Right cardiac atrium (tissue), 5 donors: ENCODE measurements around the gene GPR78. TPM values are rescaled to one million over a fixed set of nuclear protein-coding genes. Genes with fewer than 3 reads are reported as not detected.

ENCODE experiments used
- ATAC-seq, 2 donors: fragments of 200-7000 bp; cut with Tn5 transposase; one replicate each; pipeline versions ENCODE4 v1.8.0 to v1.9.1; 2020; ENCODE audit warnings: moderate library complexity in 2 of 2, mild to moderate bottlenecking in 1 of 2
- DNase-seq, 3 donors: peaks; one replicate each; pipeline ENCODE4 v3.0.0-alpha.2; 2020
- H3K27ac ChIP-seq: one replicate; pipeline ENCODE4 v1.5.1; 2013; ENCODE audit warnings: mild to moderate bottlenecking, low read length, control low read depth, moderate library complexity
- H3K27me3 ChIP-seq: one replicate; pipeline ENCODE4 v1.6.1; 2013; ENCODE audit not compliant: control insufficient read depth, insufficient read depth
- H3K4me1 ChIP-seq: one replicate; pipeline ENCODE4 v1.6.1; 2013; ENCODE audit warnings: low read length; ENCODE audit not compliant: control insufficient read depth, insufficient read depth
- H3K4me3 ChIP-seq: one replicate; pipeline ENCODE4 v1.5.1; 2013; ENCODE audit warnings: low read length, control low read depth
- H3K9me3 ChIP-seq: one replicate; pipeline ENCODE4 v1.6.1; 2013; ENCODE audit warnings: low read length; ENCODE audit not compliant: control insufficient read depth
- WGBS: extraction: QIAGEN DNeasy Blood & Tissue Kit; methylation state at CpG from one replicate; pipeline ENCODE4 v1.1.7; 2013; 5-methylcytosine and 5-hydroxymethylcytosine counted together
- intact Hi-C, 4 donors: fragments of 100-400 bp; cut with DNase I; formaldehyde crosslinking; loops; one replicate each; pipeline versions ENCODE4 v1.11.0 to v1.14.0; 2022 to 2023
- polyA plus RNA-seq: library from polyadenylated mRNA; stranded (reverse); fragments of 200-250 nt; gene quantifications from one replicate; pipeline ENCODE4 v1.2.3, GENCODE V29; 2013
- total RNA-seq, 4 donors: library from RNA; stranded (reverse); fragmentation: NEBNext Ultra II Directional; extraction: Animal tissue kit (Norgen Biotek cat#: 25700); gene quantifications; one replicate each; pipeline ENCODE4 v1.2.1, GENCODE V29; 2021
- donor health status: healthy with polysubstance abuse.
- donor health status: DM: no; HTN: yes; CAD: no.
- donor health status: DM: no; HTN: no; CAD: no.
- donor health status: DM: no; HTN: yes; CAD: no; lungs with severe emphysema.
- donor health status: DM: yes; HTN: yes; CAD: no.

GPR78 gene
- total and polyA plus RNA-seq, 5 donors: 0.09 to 0.12 TPM; not detected in 3

- no peaks in the 10 kb centered on the region for H3K9me3 ChIP-seq
- intact Hi-C loops: no loop called here
- H3K27me3 ChIP-seq: no peaks in the 10 kb centered on the region
- 55% methylated on average over 2 of the region's 2 CpGs for WGBS
- ATAC-seq (no peak), DNase-seq (no peak)
- H3K4me1 ChIP-seq: no peaks in the 10 kb centered on the region
- no peak overlapping the region for H3K4me3 ChIP-seq
- no peak overlapping the region for H3K27ac ChIP-seq
Measured at GRCh38 chr4:8582016-8582415, 1.8 kb downstream of the GPR78 start.

- Histone ChIP-seq H3K4me1 (no peaks in the 10 kb centered on the region), H3K27me3 (no peaks in the 10 kb centered on the region), H3K27ac (no peak overlapping the region), H3K4me3 (no peak overlapping the region), H3K9me3 (no peaks in the 10 kb centered on the region)
- peak in 1 of 3 donors; percentile 31 for DNase-seq
- no peak for ATAC-seq
- intact Hi-C loops: no loop called here
- 89% methylated on average over 12 of the region's 12 CpGs for WGBS
Measured at GRCh38 chr4:8582436-8582835, 2.2 kb downstream of the GPR78 start.

- Histone ChIP-seq H3K27ac (no peak overlapping the region), H3K27me3 (no peaks in the 10 kb centered on the region), H3K4me3 (no peak overlapping the region), H3K9me3 (no peaks in the 10 kb centered on the region), H3K4me1 (no peaks in the 10 kb centered on the region)
- DNase-seq (peak in 1 of 3 donors; percentile 18), ATAC-seq (no peak)
- intact Hi-C loops: no loop called here
- 71% methylated on average over 9 of the region's 9 CpGs for WGBS
Measured at GRCh38 chr4:8582941-8583654, 2.9 kb downstream of the GPR78 start.

GRCh38 chr4:8583655-8584025, 3.4 kb downstream of the GPR78 start:
- Histone ChIP-seq H3K27ac (no peak overlapping the region), H3K4me1 (no peaks in the 10 kb centered on the region), H3K27me3 (no peaks in the 10 kb centered on the region), H3K4me3 (no peak overlapping the region), H3K9me3 (no peaks in the 10 kb centered on the region)
- intact Hi-C loops: no loop called here
- 67% methylated on average over 4 of the region's 4 CpGs for WGBS
- no peak for DNase-seq
- no peak for ATAC-seq

- Histone ChIP-seq H3K27me3 (no peaks in the 10 kb centered on the region), H3K4me1 (no peaks in the 10 kb centered on the region), H3K27ac (no peak overlapping the region), H3K9me3 (no peaks in the 10 kb centered on the region), H3K4me3 (no peak overlapping the region)
- ATAC-seq: no peak
- peak in 1 of 3 donors; percentile 25 for DNase-seq
- intact Hi-C loops: no loop called here
- WGBS: 32% methylated on average over 6 of the region's 6 CpGs
Measured at GRCh38 chr4:8585186-8585585, 5.0 kb downstream of the GPR78 start.

GRCh38 chr4:8585721-8586212, 5.6 kb downstream of the GPR78 start:
- Histone ChIP-seq H3K27ac (no peak overlapping the region), H3K27me3 (no peaks in the 10 kb centered on the region), H3K4me3 (no peak overlapping the region), H3K9me3 (no peaks in the 10 kb centered on the region), H3K4me1 (no peaks in the 10 kb centered on the region)
- DNase-seq (no peak), ATAC-seq (no peak)
- WGBS: 40% methylated on average over 7 of the region's 7 CpGs
- intact Hi-C loops: no loop called here

GRCh38 chr4:8586246-8586645, 6.1 kb downstream of the GPR78 start:
- Histone ChIP-seq H3K4me1 (no peaks in the 10 kb centered on the region), H3K27ac (no peak overlapping the region), H3K4me3 (no peak overlapping the region), H3K27me3 (no peaks in the 10 kb centered on the region), H3K9me3 (no peaks in the 10 kb centered on the region)
- ATAC-seq (no peak), DNase-seq (no peak)
- intact Hi-C loops: no loop called here
- WGBS: 54% methylated on average over 5 of the region's 5 CpGs

GRCh38 chr4:8586671-8587468, 6.7 kb downstream of the GPR78 start:
- H3K27me3 ChIP-seq: no peaks in the 10 kb centered on the region
- peak in 1 of 3 donors; percentile 40 for DNase-seq
- ATAC-seq: no peak
- no peaks in the 10 kb centered on the region for H3K9me3 ChIP-seq
- no peak overlapping the region for H3K4me3 ChIP-seq
- WGBS: 80% methylated on average over 37 of the region's 37 CpGs
- no peak overlapping the region for H3K27ac ChIP-seq
- intact Hi-C loops: no loop called here
- H3K4me1 ChIP-seq: no peaks in the 10 kb centered on the region

- WGBS: 70% methylated on average over 18 of the region's 18 CpGs
- Histone ChIP-seq H3K27ac (no peak overlapping the region), H3K27me3 (no peaks in the 10 kb centered on the region), H3K9me3 (no peaks in the 10 kb centered on the region), H3K4me3 (no peak overlapping the region), H3K4me1 (no peaks in the 10 kb centered on the region)
- ATAC-seq: no peak
- DNase-seq: peak in 1 of 3 donors; percentile 31
- intact Hi-C loops: no loop called here
Measured at GRCh38 chr4:8587469-8588195, 7.4 kb downstream of the GPR78 start.

GRCh38 chr4:8588196-8588470, 7.9 kb downstream of the GPR78 start:
- intact Hi-C loops: no loop called here

GRCh38 chr4:8589336-8589735, 9.1 kb downstream of the GPR78 start:
- no peak for ATAC-seq
- no peaks in the 10 kb centered on the region for H3K27me3 ChIP-seq
- H3K4me1 ChIP-seq: no peaks in the 10 kb centered on the region
- H3K9me3 ChIP-seq: no peaks in the 10 kb centered on the region
- H3K4me3 ChIP-seq: no peak overlapping the region
- no peak overlapping the region for H3K27ac ChIP-seq
- intact Hi-C loops: no loop called here
- DNase-seq: peak in 1 of 3 donors; percentile 11
- 88% methylated on average over 10 of the region's 10 CpGs for WGBS

More at GRCh38 chr4:8588196-8588470, 7.9 kb downstream of the GPR78 start:
- no peak overlapping the region for H3K4me3 ChIP-seq
- ATAC-seq (no peak), DNase-seq (peak in 1 of 3 donors; percentile 12)
- H3K4me1 ChIP-seq: no peaks in the 10 kb centered on the region
- WGBS: 80% methylated on average over 2 of the region's 2 CpGs
- H3K9me3 ChIP-seq: no peaks in the 10 kb centered on the region
- no peaks in the 10 kb centered on the region for H3K27me3 ChIP-seq
- no peak overlapping the region for H3K27ac ChIP-seq
